Activated naive CD8-positive, alpha-beta T cell treated with anti-CD3 and anti-CD28 coated beads, Interleukin-2, amount 10 ng/mL, durations not matched to agents 7 days and 5 days (primary cell): ENCODE results near the gene ITPKB. TPM values are rescaled to one million over a fixed set of nuclear protein-coding genes. Genes with fewer than 3 reads are reported as not detected.

ENCODE experiments used
- ATAC-seq: fragments of 150-1000 bp; cut with Tn5 transposase; one replicate; pipeline ENCODE4 v1.10.0; 2021; ENCODE audit warnings: low read depth, moderate library complexity
- POLR2A ChIA-PET: fragments of 350-600 bp; sonication (Branson Sonifier 250); formaldehyde crosslinking; loops from one replicate; lab custom pipeline; 2021; ENCODE audit warnings: antibody characterized with exemption; lab: Charles Lee
- DNase-seq: peaks from one replicate; pipeline ENCODE4 v3.0.0; 2021
- H3K27ac Mint-ChIP-seq: one replicate; pipeline ENCODE4 v1.8.0; 2022; ENCODE audit warnings: mild to moderate bottlenecking, mixed read lengths
- H3K27me3 Mint-ChIP-seq: one replicate; pipeline ENCODE4 v1.8.0; 2022; ENCODE audit warnings: mild to moderate bottlenecking, moderate library complexity, mixed read lengths
- H3K36me3 Mint-ChIP-seq: one replicate; pipeline ENCODE4 v1.8.0; 2021; ENCODE audit warnings: mild to moderate bottlenecking, mixed read lengths
- H3K4me1 Mint-ChIP-seq: one replicate; pipeline ENCODE4 v1.8.0; 2021; ENCODE audit warnings: mixed read lengths
- H3K4me3 Mint-ChIP-seq: one replicate; pipeline ENCODE4 v1.8.0; 2022; ENCODE audit warnings: mild to moderate bottlenecking, moderate library complexity, mixed read lengths
- H3K9me3 Mint-ChIP-seq: one replicate; pipeline ENCODE4 v1.8.0; 2021; ENCODE audit warnings: mixed read lengths
- total RNA-seq, 2 experiments: library from RNA; stranded (reverse); gene quantifications; one replicate each; pipeline ENCODE4 v1.2.3, GENCODE V29; 2021

The ITPKB gene
- 10 to 100 TPM; 75.3 to 76.9 TPM for total RNA-seq

DNA sequence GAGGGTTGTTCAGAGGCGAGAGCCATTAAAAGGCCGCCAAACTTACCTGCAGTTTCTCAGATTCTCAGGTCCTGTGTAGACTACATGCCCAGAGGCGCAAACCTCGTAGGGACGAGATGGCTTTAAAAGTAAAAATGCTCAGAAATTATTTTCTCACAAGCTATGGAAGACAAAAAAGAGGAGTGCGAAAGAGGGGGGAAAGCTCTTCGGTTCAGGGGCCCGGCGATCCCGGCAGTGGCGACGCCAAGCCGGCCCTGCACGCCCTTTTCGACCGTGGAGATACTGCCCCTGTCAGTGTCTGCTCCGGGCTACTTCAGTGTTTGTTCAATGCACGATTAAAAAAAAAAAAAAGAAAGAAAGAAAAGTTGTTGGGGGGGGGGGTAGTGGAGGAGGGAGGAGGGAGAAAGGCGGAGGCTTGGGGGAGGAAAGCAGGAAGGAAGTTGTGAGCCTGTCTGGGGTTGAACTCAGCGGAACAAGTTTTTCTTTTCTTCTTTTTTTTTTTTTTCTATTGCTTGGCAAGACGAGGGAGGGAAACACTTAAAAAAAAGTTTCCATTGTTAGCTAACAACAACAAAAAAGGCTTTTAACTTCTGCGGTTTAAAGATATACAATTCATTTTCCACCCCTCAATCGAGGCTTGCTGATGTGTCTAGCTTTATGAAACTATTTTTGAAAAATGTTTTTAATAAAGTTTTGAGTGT, at the start of gene ITPKB:
TSS of gene ITPKB (minus strand) at position 288 of the 701 bp plus-strand sequence. CDS start 1,824 bp downstream, outside the sequence.
- Mint-ChIP-seq H3K36me3 (peaks cover 20% of the 10 kb centered on the region), H3K27me3 (no peaks in the 10 kb centered on the region), H3K9me3 (peaks cover 7% of the 10 kb centered on the region), H3K4me1 (peaks cover 27% of the 10 kb centered on the region), H3K27ac (peak within 1 kb of the TSS; percentile 92), H3K4me3 (peak within 1 kb of the TSS; percentile 90)
- POLR2A ChIA-PET = interaction anchor here (0.6 to 5.7 kb wide), 17 partner anchors 10 to 677 kb away, joined by 3 to 43 read pairs (median 4); no protein-coding TSS in a partner anchor
- DNase-seq (peak; percentile 73), ATAC-seq (peak; percentile 17)

GRCh38 chr1:226787638-226788037, 48.6 kb upstream of the ITPKB start:
- DNase-seq = no peak
- no peak overlapping the region for H3K4me3 Mint-ChIP-seq
- H3K9me3 Mint-ChIP-seq = no peaks in the 10 kb centered on the region
- H3K4me1 Mint-ChIP-seq = peaks cover 3% of the 10 kb centered on the region
- peaks cover 1% of the 10 kb centered on the region for H3K36me3 Mint-ChIP-seq
- ATAC-seq = no peak
- no peak overlapping the region for H3K27ac Mint-ChIP-seq
- POLR2A ChIA-PET = no interaction called here
- peaks cover 12% of the 10 kb centered on the region for H3K27me3 Mint-ChIP-seq

GRCh38 chr1:226787071-226787470, 48.0 kb upstream of the ITPKB start:
- no peak overlapping the region for H3K4me3 Mint-ChIP-seq
- H3K36me3 Mint-ChIP-seq = peaks cover 1% of the 10 kb centered on the region
- peaks cover 3% of the 10 kb centered on the region for H3K4me1 Mint-ChIP-seq
- POLR2A ChIA-PET = no interaction called here
- H3K9me3 Mint-ChIP-seq = no peaks in the 10 kb centered on the region
- H3K27ac Mint-ChIP-seq = no peak overlapping the region
- ATAC-seq = no peak
- no peak for DNase-seq
- H3K27me3 Mint-ChIP-seq = peaks cover 12% of the 10 kb centered on the region

- peaks cover 1% of the 10 kb centered on the region for H3K36me3 Mint-ChIP-seq
Observed at GRCh38 chr1:226786550-226786949, 47.5 kb upstream of the ITPKB start.

GRCh38 chr1:226785805-226786204, 46.7 kb upstream of the ITPKB start:
- Mint-ChIP-seq H3K4me3 (no peak overlapping the region), H3K9me3 (no peaks in the 10 kb centered on the region), H3K4me1 (peaks cover 3% of the 10 kb centered on the region), H3K27ac (no peak overlapping the region), H3K36me3 (peaks cover 1% of the 10 kb centered on the region), H3K27me3 (peaks cover 12% of the 10 kb centered on the region)
- POLR2A ChIA-PET = no interaction called here
- DNase-seq = no peak
- ATAC-seq = no peak

More at GRCh38 chr1:226786550-226786949, 47.5 kb upstream of the ITPKB start:
- Mint-ChIP-seq H3K9me3 (no peaks in the 10 kb centered on the region), H3K27me3 (peaks cover 12% of the 10 kb centered on the region), H3K4me3 (no peak overlapping the region), H3K4me1 (peaks cover 3% of the 10 kb centered on the region), H3K27ac (no peak overlapping the region)
- POLR2A ChIA-PET = no interaction called here
- ATAC-seq (no peak), DNase-seq (no peak)

DNA sequence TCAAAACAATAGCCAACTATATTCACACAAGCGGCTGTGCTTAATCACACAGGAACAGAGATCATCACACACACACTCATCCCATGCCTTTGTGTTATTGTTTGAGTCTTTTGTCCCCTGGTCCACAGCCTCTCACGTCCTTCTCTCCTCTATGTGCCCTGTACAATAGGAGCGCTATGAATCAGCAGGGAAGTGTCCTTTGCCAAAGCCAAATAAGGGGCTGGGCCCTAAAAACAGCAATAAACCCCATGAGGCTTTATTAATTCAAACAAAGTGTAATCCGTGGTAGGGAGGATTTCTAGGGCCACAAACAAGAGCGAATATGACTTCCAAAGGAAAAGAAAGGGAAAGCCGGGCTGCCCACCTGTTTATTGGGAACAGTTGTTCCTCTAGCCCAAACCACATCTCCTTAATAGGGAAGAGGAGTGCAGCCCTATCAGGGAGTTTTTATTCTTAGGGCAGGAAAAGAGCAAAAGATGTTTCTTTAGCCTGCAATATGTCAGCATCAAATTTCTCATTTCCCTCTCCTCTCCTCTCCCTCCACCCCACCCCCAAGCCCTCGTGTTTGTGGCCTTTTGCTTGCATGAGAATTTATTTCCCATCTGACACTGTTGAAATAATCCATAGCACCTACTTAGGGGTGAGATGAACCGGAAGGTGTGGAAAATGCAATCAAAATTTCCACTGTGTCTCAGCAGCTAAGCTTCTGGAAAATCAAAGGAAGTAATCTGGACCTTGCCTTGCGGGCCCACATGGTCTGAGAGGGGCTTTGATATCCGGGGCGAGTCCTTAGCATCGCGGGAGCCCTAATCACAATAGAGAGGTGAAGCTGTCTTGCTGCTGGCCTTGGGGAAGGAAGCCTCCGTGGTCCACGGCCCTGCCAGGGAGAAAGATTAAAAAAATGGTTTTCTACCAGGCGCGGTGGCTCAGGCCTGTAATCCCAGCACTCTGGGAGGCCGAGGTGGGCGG, 45.3 kb upstream of the ITPKB start:
- Mint-ChIP-seq H3K27ac (no peak overlapping the region), H3K36me3 (peaks cover 1% of the 10 kb centered on the region), H3K27me3 (peaks cover 14% of the 10 kb centered on the region), H3K9me3 (no peaks in the 10 kb centered on the region), H3K4me1 (peaks cover 2% of the 10 kb centered on the region), H3K4me3 (no peak overlapping the region)
- ATAC-seq = no peak
- no peak for DNase-seq
- POLR2A ChIA-PET = interaction anchor here (0.5 kb wide), 1 partner anchor 13 kb away, joined by 3 read pairs; no protein-coding TSS in a partner anchor

DNA sequence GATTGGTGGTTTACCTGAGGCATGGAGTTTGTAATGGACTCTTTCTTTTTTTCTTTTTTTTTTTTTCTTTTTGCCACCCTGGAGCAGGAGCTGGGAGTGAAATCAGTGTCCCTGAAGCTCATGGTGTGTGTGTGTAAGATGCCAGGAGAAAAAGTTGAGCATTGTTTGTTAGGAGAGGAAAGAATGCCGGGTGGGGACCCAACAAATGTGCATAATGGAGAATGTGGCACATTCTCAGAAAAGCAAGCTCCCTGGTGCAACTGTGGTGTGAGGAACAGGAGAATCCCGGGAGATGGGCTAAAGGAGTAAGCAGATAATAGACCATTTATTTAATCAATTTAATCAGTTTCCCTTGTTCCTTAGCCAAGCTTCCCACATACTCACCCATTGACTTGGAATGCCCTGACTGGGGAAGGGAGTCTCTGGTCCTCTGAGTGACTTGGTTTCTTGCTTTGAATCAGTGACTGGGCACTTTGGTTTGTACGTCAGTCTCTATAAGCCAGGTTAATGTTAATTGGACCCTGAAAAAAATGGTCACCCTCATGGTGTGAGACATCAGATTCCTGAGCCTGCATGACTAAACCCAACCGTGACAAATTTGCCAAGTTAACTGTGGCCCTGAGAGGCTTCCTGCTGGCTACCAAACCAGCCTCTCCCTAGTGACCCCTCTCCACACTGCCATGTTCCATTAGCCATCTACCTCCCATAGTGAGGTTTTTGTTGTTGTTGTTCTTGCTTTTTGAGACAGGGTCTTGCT, 43.9 kb upstream of the ITPKB start:
- H3K36me3 Mint-ChIP-seq = peaks cover 1% of the 10 kb centered on the region
- H3K27me3 Mint-ChIP-seq = peaks cover 11% of the 10 kb centered on the region
- H3K27ac Mint-ChIP-seq = no peak overlapping the region
- ATAC-seq = no peak
- POLR2A ChIA-PET = interaction anchor here (0.5 kb wide), 1 partner anchor 11 kb away, joined by 3 read pairs; no protein-coding TSS in a partner anchor
- H3K4me1 Mint-ChIP-seq = peaks cover 3% of the 10 kb centered on the region
- no peak overlapping the region for H3K4me3 Mint-ChIP-seq
- no peak for DNase-seq
- H3K9me3 Mint-ChIP-seq = no peaks in the 10 kb centered on the region

- no peak for DNase-seq
- Mint-ChIP-seq H3K4me3 (no peak overlapping the region), H3K27ac (no peak overlapping the region), H3K4me1 (peaks cover 1% of the 10 kb centered on the region), H3K27me3 (peaks cover 5% of the 10 kb centered on the region), H3K36me3 (peaks cover 1% of the 10 kb centered on the region), H3K9me3 (no peaks in the 10 kb centered on the region)
- POLR2A ChIA-PET = no interaction called here
- ATAC-seq = no peak
Observed at GRCh38 chr1:226781937-226782609, 43.0 kb upstream of the ITPKB start.

DNA sequence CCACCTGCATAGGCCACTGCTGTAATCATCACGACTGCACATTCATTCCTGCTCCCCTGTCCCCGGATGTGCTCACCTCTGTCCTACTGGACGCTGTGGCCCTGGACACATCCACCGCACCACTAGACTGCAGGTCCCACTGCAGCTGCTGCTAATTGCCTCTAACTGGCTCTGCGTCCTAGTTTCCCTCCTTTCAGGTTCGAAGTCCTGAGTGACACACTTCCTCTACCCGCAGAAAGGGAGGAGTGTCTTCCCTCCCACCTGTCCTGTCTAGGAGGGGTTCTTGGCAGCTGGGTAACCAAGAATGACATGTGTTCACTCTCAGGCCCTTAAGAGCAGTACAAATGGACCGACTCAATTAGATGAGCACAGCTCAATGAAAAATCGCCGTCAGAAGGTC, 40.5 kb upstream of the ITPKB start:
- no peak overlapping the region for H3K4me3 Mint-ChIP-seq

DNA sequence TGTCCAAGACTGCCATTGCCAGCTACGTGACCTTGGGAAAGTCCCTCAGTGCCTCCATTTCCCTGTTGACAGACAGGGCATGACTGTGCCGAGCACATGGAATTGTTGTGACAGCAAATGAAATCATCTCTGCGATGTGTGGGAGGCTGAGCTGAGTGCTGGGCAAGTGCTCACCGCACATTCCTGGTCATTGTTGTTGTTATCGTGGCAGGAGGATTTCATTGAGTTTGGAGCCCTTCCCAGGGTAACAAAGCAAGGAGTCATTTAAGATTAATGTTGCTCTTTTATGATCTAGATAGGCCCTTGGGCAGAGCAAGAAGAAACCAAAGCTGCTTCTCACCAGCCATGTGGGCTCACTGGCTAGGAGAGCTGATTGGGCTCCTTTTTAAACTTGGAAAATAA, 39.6 kb upstream of the ITPKB start:
- Mint-ChIP-seq H3K27me3 (peaks cover 3% of the 10 kb centered on the region), H3K4me3 (no peak overlapping the region), H3K27ac (no peak overlapping the region), H3K9me3 (no peaks in the 10 kb centered on the region), H3K4me1 (peaks cover 1% of the 10 kb centered on the region), H3K36me3 (no peaks in the 10 kb centered on the region)
- ATAC-seq (no peak), DNase-seq (no peak)
- POLR2A ChIA-PET = no interaction called here

More for the DNA sequence above, 40.5 kb upstream of the ITPKB start:
- no peaks in the 10 kb centered on the region for H3K9me3 Mint-ChIP-seq
- peaks cover 5% of the 10 kb centered on the region for H3K27me3 Mint-ChIP-seq
- ATAC-seq = no peak
- H3K27ac Mint-ChIP-seq = no peak overlapping the region
- peaks cover 1% of the 10 kb centered on the region for H3K36me3 Mint-ChIP-seq
- POLR2A ChIA-PET = no interaction called here
- DNase-seq = no peak
- peaks cover 1% of the 10 kb centered on the region for H3K4me1 Mint-ChIP-seq

- POLR2A ChIA-PET = no interaction called here
- no peak for ATAC-seq
- Mint-ChIP-seq H3K9me3 (no peaks in the 10 kb centered on the region), H3K4me3 (no peak overlapping the region), H3K27ac (no peak overlapping the region), H3K36me3 (no peaks in the 10 kb centered on the region), H3K4me1 (peaks cover 1% of the 10 kb centered on the region), H3K27me3 (peaks cover 3% of the 10 kb centered on the region)
- DNase-seq = no peak
Observed at GRCh38 chr1:226776975-226777374, 37.9 kb upstream of the ITPKB start.

DNA sequence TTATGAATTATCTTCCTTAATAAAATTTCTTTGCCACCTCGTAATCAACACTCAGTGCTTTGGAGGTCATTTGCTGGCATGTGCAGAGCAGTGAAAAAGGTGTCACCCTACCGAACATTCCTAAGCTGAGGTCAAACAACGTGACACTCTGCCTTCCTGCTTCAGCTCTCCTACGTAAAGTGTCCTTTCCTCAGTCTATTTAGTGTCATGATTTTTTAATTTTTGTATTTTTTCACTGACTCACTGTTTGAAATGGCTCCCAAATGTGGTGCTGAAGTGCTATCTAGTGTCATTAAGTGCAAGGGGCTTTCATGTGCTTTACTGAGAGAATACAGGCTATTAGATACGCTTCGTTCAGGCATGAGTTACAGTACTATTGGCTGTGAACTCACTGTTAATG, 37.0 kb upstream of the ITPKB start:
- Mint-ChIP-seq H3K36me3 (no peaks in the 10 kb centered on the region), H3K4me3 (no peak overlapping the region), H3K4me1 (peaks cover 1% of the 10 kb centered on the region), H3K27me3 (peaks cover 3% of the 10 kb centered on the region), H3K9me3 (no peaks in the 10 kb centered on the region), H3K27ac (no peak overlapping the region)
- POLR2A ChIA-PET = no interaction called here
- ATAC-seq = no peak
- no peak for DNase-seq
